Fibroblast of skin of abdomen (primary cell): ENCODE measurements around the gene DPYSL4.
"Not testable (repeated sequence)": the region's sequence is repeated elsewhere in the genome, so short reads cannot be mapped to it uniquely, and the experiment has no call there.

Experiments
- DNase-seq: peaks from one replicate; pipeline ENCODE4 v3.0.0-alpha.2; 2013

The DPYSL4 gene

GRCh38 chr10:132149917-132150316, 36.8 kb upstream of the DPYSL4 start:
- DNase-seq, result no peak

- no peak for DNase-seq
Observed at GRCh38 chr10:132150777-132151176, 36.0 kb upstream of the DPYSL4 start.

- no peak for DNase-seq
Observed at GRCh38 chr10:132151286-132151950, 35.3 kb upstream of the DPYSL4 start.

GRCh38 chr10:132151951-132152505, 34.7 kb upstream of the DPYSL4 start:
- DNase-seq, result no peak

GRCh38 chr10:132152896-132153580, 33.7 kb upstream of the DPYSL4 start:
- no peak for DNase-seq

GRCh38 chr10:132153616-132154217, 33.0 kb upstream of the DPYSL4 start:
- DNase-seq, result no peak

- no peak for DNase-seq
Observed at GRCh38 chr10:132154440-132154839, 32.3 kb upstream of the DPYSL4 start.

- DNase-seq, result no peak
Observed at GRCh38 chr10:132154931-132155330, 31.8 kb upstream of the DPYSL4 start.

- DNase-seq, result no peak
Observed at GRCh38 chr10:132155723-132156381, 30.9 kb upstream of the DPYSL4 start.

- DNase-seq, result no peak
Observed at GRCh38 chr10:132156382-132156781, 30.4 kb upstream of the DPYSL4 start.

GRCh38 chr10:132157101-132157500, 29.6 kb upstream of the DPYSL4 start:
- DNase-seq, result no peak

- DNase-seq, result no peak
Observed at GRCh38 chr10:132158122-132158741, 28.5 kb upstream of the DPYSL4 start.

GRCh38 chr10:132158823-132159222, 27.9 kb upstream of the DPYSL4 start:
- no peak for DNase-seq

- not testable (repeated sequence) for DNase-seq
Observed at GRCh38 chr10:132159302-132160230, 27.2 kb upstream of the DPYSL4 start.

GRCh38 chr10:132160231-132160630, 26.5 kb upstream of the DPYSL4 start:
- not testable (repeated sequence) for DNase-seq

- DNase-seq, result not testable (repeated sequence)
Observed at GRCh38 chr10:132160834-132161622, 25.7 kb upstream of the DPYSL4 start.

GRCh38 chr10:132162021-132162531, 24.7 kb upstream of the DPYSL4 start:
- DNase-seq, result no peak

GRCh38 chr10:132162590-132163277, 24.0 kb upstream of the DPYSL4 start:
- DNase-seq, result no peak

- DNase-seq, result no peak
Observed at GRCh38 chr10:132163278-132163765, 23.4 kb upstream of the DPYSL4 start.
